Vagina (tissue), 2 donors: ENCODE measurements around the gene TIMM8B.

ENCODE experiments used
- POLR2AphosphoS5 ChIP-seq, 2 donors: sonication (generic); formaldehyde crosslinking; IDR thresholded peaks; one replicate each; pipeline ENCODE4 v1.9.0; 2017; ENCODE audit warnings: antibody characterized with exemption in 2 of 2, mild to moderate bottlenecking in 2 of 2, low read depth in 1 of 2; ENCODE audit not compliant: insufficient read depth in 1 of 2
- TF ChIP-seq, protein P1 (sequence below), 3 experiments: fragments of 450-650 bp in 2 of 3; fragments of 200-600 bp in 1 of 3; sonication (generic) in 1 of 3; IDR thresholded peaks; one replicate each; pipeline ENCODE4 v1.5.1; 2017 to 2019; ENCODE audit warnings: antibody characterized with exemption in 3 of 3, mild to moderate bottlenecking in 2 of 3, moderate library complexity in 2 of 3

DNA sequence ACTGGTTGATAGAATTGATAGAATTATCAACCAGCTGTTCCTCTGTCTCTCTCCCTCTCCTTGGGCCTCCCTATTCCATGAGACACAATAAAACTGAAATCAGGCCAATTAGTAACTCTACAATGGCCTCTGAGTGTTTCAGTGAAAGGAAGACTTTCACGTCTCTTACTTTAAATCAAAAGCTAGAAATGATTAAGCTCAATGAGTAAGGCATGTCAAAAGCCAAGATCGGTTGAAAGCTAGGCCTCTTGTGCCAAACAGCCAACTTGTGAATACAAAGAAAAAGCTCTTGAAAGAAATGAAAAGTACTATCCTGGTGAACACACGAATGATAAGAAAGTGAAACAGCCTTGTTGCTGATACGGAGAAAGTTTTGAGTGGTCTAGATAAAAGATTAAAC, 29.4 kb downstream of the TIMM8B start:
- no peak for TF ChIP-seq POLR2AphosphoS5 (IDR thresholded peaks at IDR 0.05; ENCODE audit: insufficient read depth in 1 of 2, low read depth in 1 of 2)
- TF ChIP-seq, protein P1, sequence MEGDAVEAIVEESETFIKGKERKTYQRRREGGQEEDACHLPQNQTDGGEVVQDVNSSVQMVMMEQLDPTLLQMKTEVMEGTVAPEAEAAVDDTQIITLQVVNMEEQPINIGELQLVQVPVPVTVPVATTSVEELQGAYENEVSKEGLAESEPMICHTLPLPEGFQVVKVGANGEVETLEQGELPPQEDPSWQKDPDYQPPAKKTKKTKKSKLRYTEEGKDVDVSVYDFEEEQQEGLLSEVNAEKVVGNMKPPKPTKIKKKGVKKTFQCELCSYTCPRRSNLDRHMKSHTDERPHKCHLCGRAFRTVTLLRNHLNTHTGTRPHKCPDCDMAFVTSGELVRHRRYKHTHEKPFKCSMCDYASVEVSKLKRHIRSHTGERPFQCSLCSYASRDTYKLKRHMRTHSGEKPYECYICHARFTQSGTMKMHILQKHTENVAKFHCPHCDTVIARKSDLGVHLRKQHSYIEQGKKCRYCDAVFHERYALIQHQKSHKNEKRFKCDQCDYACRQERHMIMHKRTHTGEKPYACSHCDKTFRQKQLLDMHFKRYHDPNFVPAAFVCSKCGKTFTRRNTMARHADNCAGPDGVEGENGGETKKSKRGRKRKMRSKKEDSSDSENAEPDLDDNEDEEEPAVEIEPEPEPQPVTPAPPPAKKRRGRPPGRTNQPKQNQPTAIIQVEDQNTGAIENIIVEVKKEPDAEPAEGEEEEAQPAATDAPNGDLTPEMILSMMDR (IDR thresholded peaks at IDR 0.05) = no peak
